HPDE6-E6E7 (cell line): ENCODE measurements around the gene MRRF.

Experiments
- DNase-seq: peaks from one replicate; pipeline ENCODE4 v3.0.0; 2011; ENCODE audit warnings: missing footprints; ENCODE audit errors: extremely low spot score

Gene MRRF

DNA sequence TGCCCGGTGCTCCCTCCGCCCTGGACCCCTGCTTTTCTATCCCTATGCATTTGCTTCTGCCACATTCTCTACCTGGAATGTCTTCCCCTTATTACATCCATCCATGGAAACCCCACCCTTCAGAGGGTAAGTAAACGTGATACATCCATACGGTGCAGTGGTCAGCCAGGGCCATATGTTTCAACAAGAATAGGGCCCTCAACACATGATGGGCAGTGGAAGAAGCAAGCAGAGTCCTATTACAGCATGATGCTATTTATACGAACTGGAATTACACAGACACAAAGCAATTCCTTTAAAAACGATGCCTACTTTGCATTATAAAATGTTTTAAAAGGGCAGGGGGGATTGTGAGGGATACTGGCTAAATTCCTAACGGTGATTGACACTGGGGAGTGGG is 68.0 kb downstream of the MRRF start:
- no peak for DNase-seq

DNA sequence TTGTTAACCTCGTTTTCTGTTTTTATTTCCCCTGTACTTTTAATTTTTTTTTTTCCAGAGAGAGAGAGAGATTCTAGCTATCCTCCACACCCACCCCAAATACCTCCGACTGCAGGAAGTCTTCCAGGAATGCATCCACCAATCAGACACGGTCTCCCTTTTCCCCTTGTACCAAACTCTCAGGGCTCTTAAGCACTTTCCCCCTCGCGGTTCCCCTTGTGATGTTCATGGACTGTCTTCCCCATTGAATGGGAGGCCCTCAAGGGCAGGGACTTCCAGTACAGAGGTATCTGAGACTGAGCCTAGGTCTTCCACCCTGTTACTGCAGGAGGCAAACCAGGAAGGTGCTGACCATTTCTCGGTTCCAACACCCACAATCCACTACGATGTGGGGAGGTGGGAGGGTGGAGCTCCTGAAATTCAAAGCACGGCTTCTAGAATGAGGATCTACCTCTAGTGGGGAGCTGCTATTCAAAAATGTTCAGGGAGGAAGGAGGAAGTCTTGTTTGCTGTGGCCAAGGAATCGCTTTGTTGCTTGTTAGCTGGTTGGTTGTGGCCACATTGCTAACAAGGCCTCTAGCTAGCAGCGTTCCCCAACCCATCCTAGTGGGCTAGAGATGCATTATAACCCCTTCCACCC is 68.6 kb downstream of the MRRF start:
- no peak for DNase-seq

GRCh38 chr9:122334916-122335315 is 70.2 kb downstream of the MRRF start:
- no peak for DNase-seq

DNA sequence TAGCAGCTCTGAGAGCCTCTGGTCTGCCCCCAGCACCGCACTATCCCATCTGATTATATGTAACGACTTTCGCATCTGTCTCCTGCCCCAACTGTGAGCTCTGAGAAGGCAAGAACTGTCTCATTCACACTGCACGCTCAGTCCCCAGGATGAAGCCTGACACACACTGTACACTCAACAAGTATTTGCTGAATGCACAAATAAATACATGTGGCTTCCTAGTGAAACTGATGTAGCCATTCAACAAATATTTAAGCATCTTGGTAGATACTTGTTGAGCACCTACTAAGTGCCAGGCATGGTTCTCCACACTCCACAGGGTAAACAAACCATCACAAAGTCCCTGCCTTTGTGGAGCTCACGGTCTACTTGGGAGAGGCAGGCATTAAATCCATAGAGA is 71.5 kb downstream of the MRRF start:
- DNase-seq = no peak

DNA sequence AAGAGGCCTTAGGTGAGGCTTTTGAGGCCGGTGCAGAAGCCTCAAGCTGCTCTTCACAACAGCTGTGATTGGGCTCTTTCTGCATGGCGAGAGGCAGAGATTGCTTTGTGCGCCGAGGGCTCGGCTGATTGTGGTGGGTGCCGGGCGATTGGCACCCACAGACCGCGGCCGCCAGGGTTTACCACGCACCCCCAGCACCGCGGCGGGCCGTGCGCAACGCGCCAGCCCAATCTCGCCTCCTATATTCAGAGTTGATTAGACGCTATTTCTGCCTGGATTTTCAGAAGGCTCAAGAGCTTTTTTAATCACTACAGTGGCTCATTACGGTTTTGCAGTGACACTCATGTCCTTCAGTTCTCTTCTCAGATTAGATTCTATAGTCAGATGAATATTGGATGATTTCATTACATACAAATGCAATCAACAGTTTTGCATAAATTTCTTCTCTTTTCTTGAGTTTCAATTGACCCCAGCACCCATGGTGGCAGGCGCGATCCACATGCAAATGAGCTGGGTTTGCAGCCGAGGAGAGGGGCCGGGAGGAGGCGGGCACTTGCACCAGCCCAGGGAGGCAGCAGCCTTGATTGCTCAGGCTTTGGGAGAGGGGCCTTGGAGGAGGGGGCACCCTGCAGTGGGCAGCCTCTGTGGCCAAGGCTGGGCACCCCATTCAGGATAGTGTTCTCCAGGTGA is 72.3 kb downstream of the MRRF start:
- no peak for DNase-seq

- DNase-seq = no peak
Observed at GRCh38 chr9:122337556-122337929, 72.9 kb downstream of the MRRF start.

DNA sequence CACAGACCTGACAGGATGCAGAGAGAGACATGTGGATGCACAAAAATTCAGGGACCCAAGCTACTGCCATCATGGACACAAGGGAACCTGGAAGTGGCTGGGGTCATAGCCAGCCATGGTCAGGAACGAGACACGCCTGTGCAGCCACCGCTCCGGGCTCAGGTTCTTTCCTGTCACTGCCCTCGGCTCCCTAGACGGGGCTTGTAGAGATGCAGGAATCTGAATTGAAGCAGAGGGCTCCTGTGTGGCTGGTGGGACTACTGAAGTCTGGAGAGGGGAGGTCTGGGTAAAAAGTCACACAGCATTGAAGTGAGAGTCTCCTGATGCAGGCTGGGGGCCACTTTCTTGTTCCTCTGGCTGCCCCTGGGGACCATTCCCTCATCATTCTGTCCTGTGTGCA is 73.9 kb downstream of the MRRF start:
- no peak for DNase-seq

DNA sequence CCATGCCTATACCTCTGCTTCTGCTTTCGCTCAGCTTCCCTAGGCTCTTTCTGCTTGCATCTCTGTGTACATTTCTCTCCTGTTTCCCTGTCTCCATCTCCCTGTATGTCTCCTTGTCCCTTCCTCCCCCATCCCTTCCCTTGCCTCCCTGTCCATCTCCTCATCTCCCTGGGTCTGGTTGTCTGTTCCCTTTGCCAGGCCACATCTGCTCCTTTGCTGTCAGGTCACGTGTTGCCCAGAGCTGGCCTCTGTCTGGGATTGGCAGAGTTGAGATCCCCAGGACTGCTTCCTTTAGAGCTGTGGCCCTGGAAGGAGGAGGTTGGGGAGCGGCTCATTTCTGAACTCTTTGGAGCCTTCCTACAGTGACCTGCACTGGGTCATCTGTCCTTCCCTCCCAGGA is 74.3 kb downstream of the MRRF start:
- no peak for DNase-seq

DNA sequence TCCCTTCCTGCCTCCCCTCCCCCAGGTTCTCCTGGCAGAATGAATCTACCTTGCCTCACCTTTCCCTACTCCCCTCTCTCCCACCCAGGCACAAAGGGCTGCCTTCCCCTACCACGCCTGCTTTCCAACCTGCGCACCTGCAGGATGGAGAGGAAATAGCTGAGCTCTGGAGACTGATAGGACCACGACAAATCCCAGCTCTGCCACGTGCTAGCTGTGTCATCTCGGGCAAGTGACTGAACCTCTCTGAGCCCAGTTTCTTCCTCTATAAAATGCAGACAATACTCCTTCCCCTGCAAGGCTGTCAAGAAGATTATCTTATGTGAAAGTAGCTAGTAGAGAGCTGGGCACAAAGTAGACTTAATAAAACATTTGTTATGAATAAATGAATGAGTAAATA is 74.9 kb downstream of the MRRF start:
- no peak for DNase-seq

DNA sequence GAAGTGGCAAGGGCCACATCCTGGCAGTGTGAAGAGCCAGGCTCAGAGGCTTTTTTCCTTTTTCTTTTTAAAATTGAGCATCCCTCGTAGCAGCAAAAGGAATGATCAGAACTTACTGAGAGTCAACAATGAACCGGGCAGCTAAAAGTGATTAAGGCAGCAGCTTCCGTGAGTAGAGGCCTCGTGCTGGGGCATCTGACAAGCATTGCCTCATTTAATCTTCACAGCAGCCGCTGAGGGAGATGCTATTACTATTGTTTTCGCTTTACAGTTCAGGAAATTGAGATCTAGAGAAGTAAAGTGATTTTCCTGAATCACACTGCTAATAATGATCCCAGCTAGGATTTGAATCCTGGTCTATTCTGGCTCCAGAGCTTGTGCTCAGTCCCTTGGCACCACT is 75.5 kb downstream of the MRRF start:
- no peak for DNase-seq

- no peak for DNase-seq
Observed at GRCh38 chr9:122342323-122343050, 77.8 kb downstream of the MRRF start.

DNA sequence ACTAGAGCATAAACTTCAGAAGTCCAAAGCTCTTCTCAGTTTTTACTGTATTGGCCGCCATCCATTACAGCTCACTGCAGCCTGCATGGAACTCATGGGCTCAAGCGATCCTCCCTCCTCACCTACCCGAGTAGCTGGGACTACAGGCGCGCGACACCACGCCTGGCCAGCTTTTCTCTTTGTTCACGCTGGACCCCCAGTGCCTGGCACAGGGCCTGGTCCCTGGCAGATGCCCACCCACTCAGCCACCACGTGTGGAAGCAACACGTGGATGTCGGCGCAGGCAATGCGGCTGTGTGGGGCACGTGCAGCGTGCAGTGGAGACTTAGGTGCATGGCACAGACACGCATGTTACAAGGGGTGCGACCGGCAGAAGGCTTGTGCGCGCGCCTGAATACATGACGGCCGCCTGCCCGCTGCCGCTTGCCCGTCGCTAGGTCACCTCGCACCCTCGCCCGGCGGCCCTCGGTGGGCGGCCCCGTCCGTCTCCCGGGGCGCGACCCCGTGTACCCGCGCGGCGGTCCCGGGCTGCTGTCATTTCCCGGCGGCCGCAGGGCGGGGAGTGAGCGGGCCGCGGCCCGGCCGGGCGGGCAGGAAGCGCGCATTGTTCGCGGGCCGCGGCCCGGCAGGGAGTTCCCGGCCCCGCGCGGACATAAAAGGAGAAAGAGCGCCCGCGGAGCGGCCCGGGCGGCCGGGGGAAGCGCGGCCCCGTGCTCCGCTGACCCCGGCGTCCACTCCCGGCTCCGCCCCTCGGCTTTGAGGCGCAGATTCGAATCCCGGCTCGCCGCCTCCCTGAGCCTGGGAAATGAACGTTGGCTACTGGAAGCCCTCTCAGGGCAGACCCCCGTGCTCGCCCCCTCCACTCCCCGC is 82.0 kb downstream of the MRRF start:
- no peak for DNase-seq

GRCh38 chr9:122347348-122348287 is 82.9 kb downstream of the MRRF start:
- no peak for DNase-seq

DNA sequence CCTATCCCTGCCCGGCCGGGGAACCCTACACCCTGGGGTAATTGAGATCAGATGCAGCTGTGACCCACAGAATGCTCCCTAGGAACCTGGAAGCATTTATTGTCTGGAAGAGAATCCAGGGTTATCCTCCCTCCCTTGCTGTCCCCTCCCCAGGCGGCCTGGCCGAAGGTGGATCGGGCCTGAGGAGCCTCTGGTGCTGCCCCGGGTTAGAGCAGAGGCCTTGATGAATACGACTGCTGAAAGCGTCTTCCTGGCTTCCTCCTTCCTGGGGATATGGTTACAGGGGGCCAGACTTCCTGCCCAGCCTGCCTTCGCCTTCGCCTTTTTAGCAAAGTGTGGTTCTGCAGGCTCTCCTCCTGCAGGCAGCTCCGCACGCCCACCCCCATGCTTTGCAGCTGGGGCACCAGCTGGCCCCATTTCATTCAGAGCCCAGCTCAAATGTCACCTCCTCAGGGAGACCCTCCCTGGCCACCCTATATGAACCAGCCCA is 83.7 kb downstream of the MRRF start:
- no peak for DNase-seq

- DNase-seq = no peak
Observed at GRCh38 chr9:122348791-122349190, 84.1 kb downstream of the MRRF start.

DNA sequence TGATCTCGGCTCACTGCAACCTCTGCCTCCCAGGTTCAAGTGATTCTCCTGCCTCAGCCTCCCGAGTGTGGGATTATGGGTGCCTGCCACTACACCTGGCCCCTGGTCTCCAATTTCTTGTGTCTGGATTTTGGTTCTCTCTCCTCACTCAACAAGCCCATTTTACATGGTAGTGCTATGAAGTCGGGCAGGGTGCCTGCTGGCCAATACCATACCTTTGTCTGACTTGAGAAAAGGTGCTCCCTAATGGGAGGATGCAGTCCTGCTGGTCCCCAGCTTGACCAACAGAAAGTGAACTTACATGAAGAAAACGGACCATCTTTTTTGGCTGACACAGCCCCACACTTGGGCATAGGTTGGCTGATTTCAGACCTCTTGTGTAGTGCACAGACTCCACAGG is 84.5 kb downstream of the MRRF start:
- no peak for DNase-seq

GRCh38 chr9:122350577-122351355 is 86.1 kb downstream of the MRRF start:
- DNase-seq = peak; percentile 83

GRCh38 chr9:122354536-122355199 is 90.0 kb downstream of the MRRF start:
- DNase-seq = no peak

- DNase-seq = no peak
Observed at GRCh38 chr9:122355336-122355875, 90.7 kb downstream of the MRRF start.
